ENCODE data around the gene IP6K3. TPM values are rescaled to one million over a fixed set of nuclear protein-coding genes. Genes with fewer than 3 reads are reported as not detected.

IP6K3 gene
- polyA plus RNA-seq, 1 of the 3 experiments (the other 2 are of a cell fraction): 0.21 TPM

- no peak for TF ChIP-seq CTCF (IDR thresholded peaks at IDR 0.05)
- no peak for TF ChIP-seq SMC3 (IDR thresholded peaks at IDR 0.05; ENCODE audit: low read depth, low read length)
- no peak for TF ChIP-seq RFX5 (IDR thresholded peaks at IDR 0.05; ENCODE audit: low read length)
- TF ChIP-seq SIN3A (IDR thresholded peaks at IDR 0.05; ENCODE audit: borderline replicate concordance, low read depth, low read length): no peak
- no peak for TF ChIP-seq EP300 (IDR thresholded peaks at IDR 0.05; ENCODE audit: borderline replicate concordance in 1 of 2, low read depth in 1 of 2, low read length in 1 of 2)
- TF ChIP-seq CHD2 (IDR thresholded peaks at IDR 0.05; ENCODE audit: low read length, partially characterized antibody): no peak
- TF ChIP-seq JUND (IDR thresholded peaks at IDR 0.05): no peak
- TF ChIP-seq GATA2 (CRISPR knock-in tag; IDR thresholded peaks at IDR 0.05): no peak
- TF ChIP-seq RCOR1 (IDR thresholded peaks at IDR 0.05; ENCODE audit: low read length): no peak
- TF ChIP-seq TCF12 (IDR thresholded peaks at IDR 0.05): no peak
- TF ChIP-seq IRF3 (IDR thresholded peaks at IDR 0.05; ENCODE audit: low read depth, low read length): no peak
- peaks cover 7 to 30% of the 10 kb centered on the region in 2 experiments for H3K36me3 ChIP-seq (replicated peaks in 1 of 2; ENCODE audit: control insufficient read depth in 1 of 2, insufficient read depth in 2 of 2, low read length in 1 of 2)
- peaks cover 8 to 19% of the 10 kb centered on the region in 2 experiments; a peak in 3 of 4 replicates for H3K4me1 ChIP-seq (ENCODE audit: control insufficient read depth in 1 of 2, insufficient read depth in 2 of 2, low read depth in 1 of 2, low read length in 1 of 2)
- H2AFZ ChIP-seq (ENCODE audit: low read depth): no peak overlapping the region
- peaks cover 27% of the 10 kb centered on the region; the same call in 1 of the 2 replicates for H3K79me2 ChIP-seq (ENCODE audit: insufficient read depth)
- H4K20me1 ChIP-seq (ENCODE audit: insufficient read depth): no peaks in the 10 kb centered on the region
- no peak for DNase-seq
- 92% methylated on average over 10 of the region's 10 CpGs for WGBS (ENCODE audit: low lambda C conversion rate)
- CTCF ChIA-PET: interaction anchor here (1.1 to 9.7 kb wide), 6 partner anchors 7 to 122 kb away, joined by 3 to 188 read pairs (median 4); no protein-coding TSS in a partner anchor
- no peaks in the 10 kb centered on the region for H3K9me3 ChIP-seq
- no peaks in the 10 kb centered on the region for H3K9me2 ChIP-seq
- no peaks in the 10 kb centered on the region for H3K27me3 ChIP-seq (ENCODE audit: insufficient read depth)
- no peaks in the 10 kb centered on the region for H3F3A ChIP-seq (replicated peaks; ENCODE audit: insufficient read depth)
- no peak overlapping the region for H3K9ac ChIP-seq
- no peak overlapping the region for H3K4me2 ChIP-seq
- POLR2A ChIA-PET: no interaction called here
- H3K27ac ChIP-seq (ENCODE audit: low read depth in 2 of 2, low read length in 1 of 2): no peak overlapping the region
- no peak overlapping the region for H3K4me3 ChIP-seq (ENCODE audit: low read depth in 2 of 2, low read length in 1 of 2)
Observed at GRCh38 chr6:33708516-33709204, 38.0 kb downstream of the IP6K3 start.

- TF ChIP-seq NFIC (IDR thresholded peaks at IDR 0.05; ENCODE audit: borderline replicate concordance) (no peak), CTCF (IDR thresholded peaks at IDR 0.05) (no peak), FOSL2 (IDR thresholded peaks at IDR 0.05; ENCODE audit: borderline replicate concordance, low read depth) (no peak), MEF2A (IDR thresholded peaks at IDR 0.05; ENCODE audit: borderline replicate concordance, low read depth) (no peak), USF1 (IDR thresholded peaks at IDR 0.05; ENCODE audit: borderline replicate concordance, low read depth) (no peak), ZBTB33 (IDR thresholded peaks at IDR 0.05; ENCODE audit: borderline replicate concordance, low read depth) (no peak), RXRA (IDR thresholded peaks at IDR 0.05; ENCODE audit: borderline replicate concordance, low read depth) (no peak), POLR2AphosphoS5 (IDR thresholded peaks at IDR 0.05; ENCODE audit: low read depth, low read length) (no peak)
- CTCF ChIA-PET: interaction anchor here (1.0 to 9.7 kb wide), 5 partner anchors 11 to 121 kb away, joined by 3 to 188 read pairs (median 4); no protein-coding TSS in a partner anchor
Observed at GRCh38 chr6:33707771-33708170, 38.9 kb downstream of the IP6K3 start.

More at GRCh38 chr6:33707771-33708170, 38.9 kb downstream of the IP6K3 start:
- H3K36me3 ChIP-seq (replicated peaks in 1 of 2; ENCODE audit: control insufficient read depth in 1 of 2, insufficient read depth in 2 of 2, low read length in 1 of 2): peaks cover 7 to 30% of the 10 kb centered on the region in 2 experiments
- POLR2A ChIA-PET: no interaction called here
- H3K4me3 ChIP-seq (ENCODE audit: low read depth in 2 of 2, low read length in 1 of 2): no peak overlapping the region
- H3F3A ChIP-seq (replicated peaks; ENCODE audit: insufficient read depth): no peaks in the 10 kb centered on the region
- no peaks in the 10 kb centered on the region for H3K9me2 ChIP-seq
- DNase-seq: no peak
- 98% methylated on average over 5 of the region's 5 CpGs for WGBS (ENCODE audit: low lambda C conversion rate)
- no peaks in the 10 kb centered on the region for H3K27me3 ChIP-seq (ENCODE audit: insufficient read depth)
- H3K27ac ChIP-seq (ENCODE audit: low read depth in 2 of 2, low read length in 1 of 2): no peak overlapping the region
- H3K4me2 ChIP-seq: no peak overlapping the region
- peaks cover 27% of the 10 kb centered on the region; the same call in 1 of the 2 replicates for H3K79me2 ChIP-seq (ENCODE audit: insufficient read depth)
- H3K9me3 ChIP-seq: no peaks in the 10 kb centered on the region
- H3K4me1 ChIP-seq (ENCODE audit: control insufficient read depth in 1 of 2, insufficient read depth in 2 of 2, low read depth in 1 of 2, low read length in 1 of 2): peaks cover 8 to 19% of the 10 kb centered on the region in 2 experiments; a peak in 3 of 4 replicates
- H4K20me1 ChIP-seq (ENCODE audit: insufficient read depth): no peaks in the 10 kb centered on the region
- no peak overlapping the region for H3K9ac ChIP-seq
- H2AFZ ChIP-seq (ENCODE audit: low read depth): no peak overlapping the region

Data from SK-N-SH (cell line).